ENCODE data around the gene SMG6. TPM values are rescaled to one million over a fixed set of nuclear protein-coding genes. Genes with fewer than 3 reads are reported as not detected.
A peak's percentile ranks its signal among the peaks of the same experiment; 100 is the strongest.

Gene SMG6
- total and polyA plus RNA-seq, 2 donors (not counting 3 experiments of a cell fraction or from before 2014, with no cell fraction given): 40.1 to 42.2 TPM

DNA sequence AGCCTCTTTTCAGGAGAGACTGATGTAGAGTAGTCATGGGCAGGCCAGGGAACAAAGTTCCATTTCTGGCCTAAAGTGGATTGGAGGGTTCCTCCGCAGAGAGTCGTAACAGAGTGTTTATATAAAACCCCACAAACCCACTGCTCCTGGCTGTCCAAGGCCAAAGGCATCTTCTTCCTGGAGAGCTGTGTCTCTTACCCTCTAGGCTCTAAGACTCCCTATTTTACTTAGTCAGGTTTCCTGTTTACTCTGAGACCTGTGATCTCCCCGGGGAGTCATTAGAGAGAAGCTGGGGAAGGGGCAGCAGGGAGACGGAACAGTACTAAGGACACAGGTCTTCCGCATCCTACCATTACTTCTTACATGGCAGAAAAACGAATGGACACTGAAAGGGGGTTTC, 179.2 kb downstream of the SMG6 start:
- H2AFZ ChIP-seq (ENCODE audit: low read depth, low read length): no peak overlapping the region
- H3K9ac ChIP-seq (replicated peaks; ENCODE audit: extremely low read depth, insufficient read depth, low read length): no peak overlapping the region
- POLR2A ChIA-PET: no interaction called here
- CTCF ChIA-PET: interaction anchor here (1.1 to 5.1 kb wide), 11 partner anchors 11 to 121 kb away, joined by 3 to 41 read pairs (median 5); no protein-coding TSS in a partner anchor
- no peak overlapping the region for H3K27ac ChIP-seq (ENCODE audit: insufficient read depth, low read depth, low read length)
- H3K4me1 ChIP-seq (ENCODE audit: control insufficient read depth, extremely low read depth, insufficient read depth, low read length): peaks cover 24% of the 10 kb centered on the region
- no peak for TF ChIP-seq FOS (IDR thresholded peaks at IDR 0.05; ENCODE audit: borderline replicate concordance, insufficient read depth, low read length)
- TF ChIP-seq POLR2A (IDR thresholded peaks at IDR 0.05; ENCODE audit: low read depth, low read length): no peak
- no peaks in the 10 kb centered on the region for H3K79me2 ChIP-seq (ENCODE audit: control insufficient read depth, insufficient read depth, low read length)
- no peaks in the 10 kb centered on the region for H3K9me1 ChIP-seq (replicated peaks; ENCODE audit: control insufficient read depth, extremely low read depth, insufficient read depth, low read length)
- dilution Hi-C loops (cut with MboI; ENCODE audit: extremely low pct_ligation_motif_present, low sequenced_read_pairs) (no loop called here), intact Hi-C loops (cut with micrococcal nuclease) (no loop called here)
- peak overlapping the region; percentile 11 for H3K4me2 ChIP-seq (ENCODE audit: insufficient read depth, low read length)
- H3K36me3 ChIP-seq (ENCODE audit: control insufficient read depth in 2 of 2, extremely low read depth in 1 of 2, insufficient read depth in 2 of 2, low read length in 2 of 2): peaks cover 0 to 2% of the 10 kb centered on the region in 2 experiments
- DNase-seq (ENCODE audit: low read depth, low spot score) (no peak), FAIRE-seq (peak; percentile 67)
- no peaks in the 10 kb centered on the region for H3K9me3 ChIP-seq (replicated peaks; ENCODE audit: control insufficient read depth, insufficient read depth, low read length)
- no peak overlapping the region for H3K4me3 ChIP-seq (replicated peaks in 1 of 3; ENCODE audit: insufficient read depth in 1 of 3, low read depth in 1 of 3, low read length in 3 of 3)
- no peaks in the 10 kb centered on the region for H4K20me1 ChIP-seq (replicated peaks; ENCODE audit: control insufficient read depth, extremely low read depth, insufficient read depth, low read length)
- H3K27me3 ChIP-seq (ENCODE audit: control insufficient read depth in 2 of 2, insufficient read depth in 2 of 2, low read length in 2 of 2): no peaks in the 10 kb centered on the region
- no TSS peak for BruUV-seq (replicated peaks)

DNA sequence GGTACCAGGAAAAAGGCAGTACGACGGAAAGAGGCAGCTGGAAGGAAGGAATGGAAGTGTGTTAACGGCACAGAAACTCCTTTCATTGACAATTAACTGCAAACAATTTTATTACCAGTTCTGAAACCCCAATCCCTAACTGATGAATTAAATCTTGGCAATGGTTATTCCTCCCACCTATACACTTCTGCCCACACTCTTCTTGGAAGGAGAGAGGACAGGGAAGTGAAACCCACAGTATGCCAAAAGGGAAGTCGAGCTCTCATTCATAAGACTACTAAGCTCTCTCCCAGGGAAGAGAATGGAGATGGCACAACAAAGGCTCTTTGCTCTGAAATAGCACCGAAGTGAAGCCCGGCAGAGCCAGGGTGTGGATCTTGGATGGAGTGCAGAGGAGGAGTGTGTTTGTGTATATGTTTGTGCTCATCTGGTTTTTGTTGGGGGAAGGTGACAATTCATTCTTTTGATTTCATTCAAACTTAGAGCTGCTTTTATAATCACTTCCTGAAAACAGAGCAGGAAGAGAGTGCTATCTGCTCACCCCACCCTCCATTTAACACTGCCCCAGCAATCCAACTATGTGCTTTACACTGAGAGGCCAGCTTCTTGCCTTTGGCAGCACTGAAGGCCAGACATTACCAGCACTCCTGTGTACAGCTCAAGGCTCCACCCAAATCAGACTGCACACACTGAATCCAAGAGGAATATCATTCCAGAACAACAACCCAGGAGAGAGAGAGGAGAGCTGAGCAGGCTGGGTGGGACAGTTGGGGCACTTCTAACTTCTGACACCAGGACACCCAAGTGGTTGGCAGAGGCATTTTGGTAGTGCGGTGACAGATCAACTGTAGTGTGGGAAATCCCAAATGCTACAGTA, 180.0 kb downstream of the SMG6 start:
- CTCF ChIA-PET: interaction anchor here (0.7 to 5.1 kb wide), 20 partner anchors 11 to 215 kb away, joined by 3 to 41 read pairs (median 4); no protein-coding TSS in a partner anchor
- H3K4me1 ChIP-seq (ENCODE audit: control insufficient read depth, extremely low read depth, insufficient read depth, low read length): peaks cover 24% of the 10 kb centered on the region
- intact Hi-C loops (cut with micrococcal nuclease) (loop anchor here (1.0 to 2.0 kb wide), 2 partner anchors 35 to 48 kb away; no protein-coding TSS in a partner anchor), dilution Hi-C loops (cut with MboI; ENCODE audit: extremely low pct_ligation_motif_present, low sequenced_read_pairs) (no loop called here)
- no peak overlapping the region for H3K4me3 ChIP-seq (replicated peaks in 1 of 3; ENCODE audit: insufficient read depth in 1 of 3, low read depth in 1 of 3, low read length in 3 of 3)
- peak overlapping the region; percentile 35 for H2AFZ ChIP-seq (ENCODE audit: low read depth, low read length)
- H3K4me2 ChIP-seq (ENCODE audit: insufficient read depth, low read length): peak overlapping the region; percentile 13
- H4K20me1 ChIP-seq (replicated peaks; ENCODE audit: control insufficient read depth, extremely low read depth, insufficient read depth, low read length): no peaks in the 10 kb centered on the region
- H3K79me2 ChIP-seq (ENCODE audit: control insufficient read depth, insufficient read depth, low read length): no peaks in the 10 kb centered on the region
- H3K9ac ChIP-seq (replicated peaks; ENCODE audit: extremely low read depth, insufficient read depth, low read length): no peak overlapping the region
- H3K27me3 ChIP-seq (ENCODE audit: control insufficient read depth in 2 of 2, insufficient read depth in 2 of 2, low read length in 2 of 2): no peaks in the 10 kb centered on the region
- no peak for TF ChIP-seq POLR2A (IDR thresholded peaks at IDR 0.05; ENCODE audit: low read depth, low read length)
- no peak for TF ChIP-seq FOS (IDR thresholded peaks at IDR 0.05; ENCODE audit: borderline replicate concordance, insufficient read depth, low read length)
- TF ChIP-seq, protein P1, sequence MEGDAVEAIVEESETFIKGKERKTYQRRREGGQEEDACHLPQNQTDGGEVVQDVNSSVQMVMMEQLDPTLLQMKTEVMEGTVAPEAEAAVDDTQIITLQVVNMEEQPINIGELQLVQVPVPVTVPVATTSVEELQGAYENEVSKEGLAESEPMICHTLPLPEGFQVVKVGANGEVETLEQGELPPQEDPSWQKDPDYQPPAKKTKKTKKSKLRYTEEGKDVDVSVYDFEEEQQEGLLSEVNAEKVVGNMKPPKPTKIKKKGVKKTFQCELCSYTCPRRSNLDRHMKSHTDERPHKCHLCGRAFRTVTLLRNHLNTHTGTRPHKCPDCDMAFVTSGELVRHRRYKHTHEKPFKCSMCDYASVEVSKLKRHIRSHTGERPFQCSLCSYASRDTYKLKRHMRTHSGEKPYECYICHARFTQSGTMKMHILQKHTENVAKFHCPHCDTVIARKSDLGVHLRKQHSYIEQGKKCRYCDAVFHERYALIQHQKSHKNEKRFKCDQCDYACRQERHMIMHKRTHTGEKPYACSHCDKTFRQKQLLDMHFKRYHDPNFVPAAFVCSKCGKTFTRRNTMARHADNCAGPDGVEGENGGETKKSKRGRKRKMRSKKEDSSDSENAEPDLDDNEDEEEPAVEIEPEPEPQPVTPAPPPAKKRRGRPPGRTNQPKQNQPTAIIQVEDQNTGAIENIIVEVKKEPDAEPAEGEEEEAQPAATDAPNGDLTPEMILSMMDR (IDR thresholded peaks at IDR 0.05; ENCODE audit: extremely low read depth in 1 of 2, insufficient read depth in 1 of 2, low read depth in 1 of 2, low read length in 2 of 2): no peak
- TF ChIP-seq, protein P2, sequence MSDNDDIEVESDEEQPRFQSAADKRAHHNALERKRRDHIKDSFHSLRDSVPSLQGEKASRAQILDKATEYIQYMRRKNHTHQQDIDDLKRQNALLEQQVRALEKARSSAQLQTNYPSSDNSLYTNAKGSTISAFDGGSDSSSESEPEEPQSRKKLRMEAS (IDR thresholded peaks at IDR 0.05; ENCODE audit: insufficient read depth, insufficient read length): no peak
- no peak for TF ChIP-seq GATA2 (IDR thresholded peaks at IDR 0.05; ENCODE audit: insufficient read depth, insufficient read length, low read depth, low read length)
- TF ChIP-seq MYC (IDR thresholded peaks at IDR 0.05; ENCODE audit: low read depth, low read length): no peak
- no peak for TF ChIP-seq EZH2 (IDR thresholded peaks at IDR 0.05; ENCODE audit: borderline replicate concordance, low read depth, low read length, severe bottlenecking)
- no peak for TF ChIP-seq POLR2AphosphoS5 (IDR thresholded peaks at IDR 0.05; ENCODE audit: insufficient read depth, low read depth, low read length)
- TF ChIP-seq JUN (IDR thresholded peaks at IDR 0.05; ENCODE audit: borderline replicate concordance, insufficient read depth, insufficient read length, low read depth): no peak
- peak; percentile 55 for DNase-seq (ENCODE audit: low read depth, low spot score)
- POLR2A ChIA-PET: interaction anchor here (0.6 to 1.0 kb wide), 2 partner anchors 39 to 51 kb away, joined by 3 to 6 read pairs; no protein-coding TSS in a partner anchor
- no TSS peak for BruUV-seq (replicated peaks)
- peak overlapping the region; percentile 0 for H3K27ac ChIP-seq (ENCODE audit: insufficient read depth, low read depth, low read length)
- H3K9me3 ChIP-seq (replicated peaks; ENCODE audit: control insufficient read depth, insufficient read depth, low read length): no peaks in the 10 kb centered on the region
- no peaks in the 10 kb centered on the region for H3K9me1 ChIP-seq (replicated peaks; ENCODE audit: control insufficient read depth, extremely low read depth, insufficient read depth, low read length)
- FAIRE-seq: peak; percentile 85
- H3K36me3 ChIP-seq (ENCODE audit: control insufficient read depth in 2 of 2, extremely low read depth in 1 of 2, insufficient read depth in 2 of 2, low read length in 2 of 2): peaks cover 0 to 2% of the 10 kb centered on the region in 2 experiments
